SK-N-SH treated with all-trans-retinoic acid at 6 μM for 48 hours (cell line): Measurements from ENCODE around the gene MPDZ.

Experiments used
- CSDC2 ChIP-seq: fragments of 250-450 bp; sonication (Bioruptor Pico); IDR thresholded peaks from 2 replicates; pipeline ENCODE4 v1.5.0; 2020; ENCODE audit warnings: mild to moderate bottlenecking, moderate library complexity
- GLIS3 ChIP-seq: fragments of 250-450 bp; sonication (Bioruptor Pico); IDR thresholded peaks from 2 replicates; pipeline ENCODE4 v1.5.0; 2020; ENCODE audit warnings: mild to moderate bottlenecking, moderate library complexity
- OSR1 ChIP-seq: fragments of 250-450 bp; sonication (Bioruptor Pico); IDR thresholded peaks from 2 replicates; pipeline ENCODE4 v1.8.0; 2022; ENCODE audit warnings: moderate library complexity, mild to moderate bottlenecking, inconsistent platforms
- ZC3H10 ChIP-seq: fragments of 250-450 bp; sonication (Bioruptor Pico); IDR thresholded peaks from 2 replicates; pipeline ENCODE4 v1.5.1; 2021; ENCODE audit warnings: mild to moderate bottlenecking, moderate library complexity
- ZFP3 ChIP-seq: fragments of 250-450 bp; sonication (Bioruptor Pico); IDR thresholded peaks from 2 replicates; pipeline ENCODE4 v1.5.0; 2020; ENCODE audit warnings: mild to moderate bottlenecking, moderate library complexity
- ZFP30 ChIP-seq: fragments of 450-650 bp; formaldehyde crosslinking; IDR thresholded peaks from 2 replicates; pipeline ENCODE4 v1.5.0; 2022; ENCODE audit warnings: mild to moderate bottlenecking, moderate library complexity
- ZNF70 ChIP-seq: fragments of 450-650 bp; formaldehyde crosslinking; IDR thresholded peaks from 2 replicates; pipeline ENCODE4 v1.5.0; 2020; ENCODE audit warnings: mild to moderate bottlenecking, moderate library complexity
- ZNF8 ChIP-seq: fragments of 450-650 bp; formaldehyde crosslinking; IDR thresholded peaks from 2 replicates; pipeline ENCODE4 v1.5.0; 2020; ENCODE audit warnings: mild to moderate bottlenecking, moderate library complexity
- TF ChIP-seq, protein P1 (sequence below): fragments of 250-450 bp; sonication (Bioruptor Pico); IDR thresholded peaks from 2 replicates; pipeline ENCODE4 v1.8.0; 2020; ENCODE audit warnings: mild to moderate bottlenecking, moderate library complexity, borderline replicate concordance
- TF ChIP-seq, protein P2 (sequence below): fragments of 250-450 bp; sonication (Bioruptor Pico); IDR thresholded peaks from 2 replicates; pipeline ENCODE4 v1.8.0; 2021; ENCODE audit warnings: low read depth, mild to moderate bottlenecking, moderate library complexity, borderline replicate concordance
- TF ChIP-seq, protein P3 (sequence below): fragments of 250-450 bp; sonication (Bioruptor Pico); IDR thresholded peaks from 2 replicates; pipeline ENCODE4 v1.5.1; 2021; ENCODE audit warnings: mild to moderate bottlenecking, moderate library complexity
- TF ChIP-seq, protein P4 (sequence below): fragments of 250-450 bp; sonication (Bioruptor Pico); IDR thresholded peaks from 2 replicates; pipeline ENCODE4 v1.5.1; 2020; ENCODE audit warnings: low read depth, mild to moderate bottlenecking, moderate library complexity

GRCh38 chr9:13127131-13127530 is 152.4 kb downstream of the MPDZ start:
- TF ChIP-seq, protein P1, sequence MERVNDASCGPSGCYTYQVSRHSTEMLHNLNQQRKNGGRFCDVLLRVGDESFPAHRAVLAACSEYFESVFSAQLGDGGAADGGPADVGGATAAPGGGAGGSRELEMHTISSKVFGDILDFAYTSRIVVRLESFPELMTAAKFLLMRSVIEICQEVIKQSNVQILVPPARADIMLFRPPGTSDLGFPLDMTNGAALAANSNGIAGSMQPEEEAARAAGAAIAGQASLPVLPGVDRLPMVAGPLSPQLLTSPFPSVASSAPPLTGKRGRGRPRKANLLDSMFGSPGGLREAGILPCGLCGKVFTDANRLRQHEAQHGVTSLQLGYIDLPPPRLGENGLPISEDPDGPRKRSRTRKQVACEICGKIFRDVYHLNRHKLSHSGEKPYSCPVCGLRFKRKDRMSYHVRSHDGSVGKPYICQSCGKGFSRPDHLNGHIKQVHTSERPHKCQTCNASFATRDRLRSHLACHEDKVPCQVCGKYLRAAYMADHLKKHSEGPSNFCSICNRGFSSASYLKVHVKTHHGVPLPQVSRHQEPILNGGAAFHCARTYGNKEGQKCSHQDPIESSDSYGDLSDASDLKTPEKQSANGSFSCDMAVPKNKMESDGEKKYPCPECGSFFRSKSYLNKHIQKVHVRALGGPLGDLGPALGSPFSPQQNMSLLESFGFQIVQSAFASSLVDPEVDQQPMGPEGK (CRISPR knock-in tag): no peak
- no peak for TF ChIP-seq GLIS3 (CRISPR knock-in tag)
- TF ChIP-seq, protein P2, sequence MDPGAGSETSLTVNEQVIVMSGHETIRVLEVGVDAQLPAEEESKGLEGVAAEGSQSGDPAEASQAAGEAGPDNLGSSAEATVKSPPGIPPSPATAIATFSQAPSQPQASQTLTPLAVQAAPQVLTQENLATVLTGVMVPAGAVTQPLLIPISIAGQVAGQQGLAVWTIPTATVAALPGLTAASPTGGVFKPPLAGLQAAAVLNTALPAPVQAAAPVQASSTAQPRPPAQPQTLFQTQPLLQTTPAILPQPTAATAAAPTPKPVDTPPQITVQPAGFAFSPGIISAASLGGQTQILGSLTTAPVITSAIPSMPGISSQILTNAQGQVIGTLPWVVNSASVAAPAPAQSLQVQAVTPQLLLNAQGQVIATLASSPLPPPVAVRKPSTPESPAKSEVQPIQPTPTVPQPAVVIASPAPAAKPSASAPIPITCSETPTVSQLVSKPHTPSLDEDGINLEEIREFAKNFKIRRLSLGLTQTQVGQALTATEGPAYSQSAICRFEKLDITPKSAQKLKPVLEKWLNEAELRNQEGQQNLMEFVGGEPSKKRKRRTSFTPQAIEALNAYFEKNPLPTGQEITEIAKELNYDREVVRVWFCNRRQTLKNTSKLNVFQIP: no peak
- no peak for TF ChIP-seq ZFP30 (CRISPR knock-in tag)
- TF ChIP-seq ZNF70 (CRISPR knock-in tag): no peak
- TF ChIP-seq, protein P3, sequence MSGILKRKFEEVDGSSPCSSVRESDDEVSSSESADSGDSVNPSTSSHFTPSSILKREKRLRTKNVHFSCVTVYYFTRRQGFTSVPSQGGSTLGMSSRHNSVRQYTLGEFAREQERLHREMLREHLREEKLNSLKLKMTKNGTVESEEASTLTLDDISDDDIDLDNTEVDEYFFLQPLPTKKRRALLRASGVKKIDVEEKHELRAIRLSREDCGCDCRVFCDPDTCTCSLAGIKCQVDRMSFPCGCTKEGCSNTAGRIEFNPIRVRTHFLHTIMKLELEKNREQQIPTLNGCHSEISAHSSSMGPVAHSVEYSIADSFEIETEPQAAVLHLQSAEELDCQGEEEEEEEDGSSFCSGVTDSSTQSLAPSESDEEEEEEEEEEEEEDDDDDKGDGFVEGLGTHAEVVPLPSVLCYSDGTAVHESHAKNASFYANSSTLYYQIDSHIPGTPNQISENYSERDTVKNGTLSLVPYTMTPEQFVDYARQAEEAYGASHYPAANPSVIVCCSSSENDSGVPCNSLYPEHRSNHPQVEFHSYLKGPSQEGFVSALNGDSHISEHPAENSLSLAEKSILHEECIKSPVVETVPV (CRISPR knock-in tag): no peak
- no peak for TF ChIP-seq ZFP3
- no peak for TF ChIP-seq ZC3H10
- no peak for TF ChIP-seq CSDC2 (CRISPR knock-in tag)
- TF ChIP-seq, protein P4, sequence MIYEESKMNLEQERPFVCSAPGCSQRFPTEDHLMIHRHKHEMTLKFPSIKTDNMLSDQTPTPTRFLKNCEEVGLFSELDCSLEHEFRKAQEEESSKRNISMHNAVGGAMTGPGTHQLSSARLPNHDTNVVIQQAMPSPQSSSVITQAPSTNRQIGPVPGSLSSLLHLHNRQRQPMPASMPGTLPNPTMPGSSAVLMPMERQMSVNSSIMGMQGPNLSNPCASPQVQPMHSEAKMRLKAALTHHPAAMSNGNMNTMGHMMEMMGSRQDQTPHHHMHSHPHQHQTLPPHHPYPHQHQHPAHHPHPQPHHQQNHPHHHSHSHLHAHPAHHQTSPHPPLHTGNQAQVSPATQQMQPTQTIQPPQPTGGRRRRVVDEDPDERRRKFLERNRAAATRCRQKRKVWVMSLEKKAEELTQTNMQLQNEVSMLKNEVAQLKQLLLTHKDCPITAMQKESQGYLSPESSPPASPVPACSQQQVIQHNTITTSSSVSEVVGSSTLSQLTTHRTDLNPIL (CRISPR knock-in tag): no peak
- no peak for TF ChIP-seq OSR1 (CRISPR knock-in tag)
- TF ChIP-seq ZNF8: no peak
